ENCODE results near the gene CST3.

The CST3 gene

DNA sequence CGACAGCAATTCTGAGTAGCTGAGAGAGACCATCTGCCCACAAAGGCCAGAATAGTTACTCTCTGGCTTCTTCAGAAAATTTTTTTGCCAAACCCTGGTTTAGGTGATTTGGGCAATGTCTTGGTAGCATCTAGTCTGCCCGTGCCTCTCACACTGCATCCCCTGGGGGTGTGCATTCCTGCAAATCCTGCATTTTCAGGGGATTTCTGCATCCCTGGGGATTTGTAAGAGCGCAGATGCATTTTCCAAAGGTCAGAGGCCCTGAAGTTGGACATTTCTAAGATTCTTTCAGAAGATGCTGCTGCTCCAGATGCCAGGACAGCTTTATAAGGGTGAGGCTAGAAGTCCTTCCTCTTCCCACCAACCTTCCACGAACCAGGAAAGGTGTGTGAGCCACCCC, 36.0 kb downstream of the CST3 start:
- H3K36me3 ChIP-seq (ENCODE audit: insufficient read depth, low read length) = no peaks in the 10 kb centered on the region
- no peaks in the 10 kb centered on the region for H3K9me3 ChIP-seq (ENCODE audit: control insufficient read depth, insufficient read depth, low read length)
- H3K4me1 ChIP-seq (ENCODE audit: insufficient read depth, low read length) = no peaks in the 10 kb centered on the region; the same call in 1 of the 2 replicates
- H3K9ac ChIP-seq (ENCODE audit: low read depth, low read length) = no peak overlapping the region

DNA sequence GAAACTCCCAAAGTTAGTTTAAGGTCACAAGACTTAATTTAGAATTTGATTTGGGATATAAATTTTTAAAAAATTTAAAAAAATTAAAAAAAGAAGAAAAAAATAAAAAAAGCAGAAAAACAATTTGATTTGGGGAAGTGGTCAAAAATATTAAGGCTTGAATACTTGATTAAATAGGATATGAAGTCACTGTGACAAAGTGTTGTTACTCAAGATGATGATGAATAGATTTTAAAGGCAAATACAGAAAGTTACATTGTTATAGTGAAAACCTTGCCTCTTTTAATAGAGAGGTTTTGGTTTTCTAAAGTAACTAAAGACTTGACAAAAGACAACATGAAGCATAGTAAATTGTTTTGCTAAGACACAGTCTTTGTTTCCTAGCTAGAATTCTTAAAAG, 39.3 kb downstream of the CST3 start:
- H3K9ac ChIP-seq (ENCODE audit: low read depth, low read length) = no peak overlapping the region
- no peaks in the 10 kb centered on the region for H3K36me3 ChIP-seq (ENCODE audit: insufficient read depth, low read length)
- no peaks in the 10 kb centered on the region for H3K9me3 ChIP-seq (ENCODE audit: control insufficient read depth, insufficient read depth, low read length)
- no peaks in the 10 kb centered on the region; the same call in 1 of the 2 replicates for H3K4me1 ChIP-seq (ENCODE audit: insufficient read depth, low read length)

DNA sequence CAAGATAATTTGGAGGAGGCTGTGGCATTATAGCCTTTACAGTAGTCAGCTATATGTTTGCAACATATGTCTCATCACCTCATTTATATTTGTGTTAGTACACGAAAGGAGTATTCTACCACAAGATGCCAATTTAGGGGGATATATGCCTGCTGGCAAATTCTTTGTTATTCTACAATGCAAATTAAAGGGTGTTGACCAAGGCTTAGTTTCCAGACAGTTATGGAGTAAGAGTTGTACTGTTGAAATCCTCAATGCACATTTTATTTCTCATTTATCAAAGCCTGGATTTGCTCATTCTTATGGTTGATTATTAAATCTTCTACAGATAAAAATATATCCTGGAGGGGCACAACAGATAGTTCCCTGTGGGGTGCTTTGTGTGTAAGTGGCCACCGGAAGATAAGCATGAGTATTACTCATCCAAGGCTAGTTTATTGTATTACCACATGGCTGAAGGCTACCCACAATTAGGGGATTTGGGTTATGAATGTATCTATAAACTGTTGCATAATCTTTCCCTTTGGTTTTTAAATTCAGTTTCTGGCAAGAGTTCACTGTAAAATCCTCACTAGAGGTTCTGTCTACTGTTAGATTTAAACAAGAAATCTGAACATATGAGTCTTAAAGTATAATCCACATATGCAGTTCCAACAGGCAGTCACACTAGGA, 41.0 kb downstream of the CST3 start:
- no peaks in the 10 kb centered on the region for H3K36me3 ChIP-seq (ENCODE audit: insufficient read depth, low read length)
- H3K9me3 ChIP-seq (ENCODE audit: control insufficient read depth, insufficient read depth, low read length) = no peaks in the 10 kb centered on the region

GRCh38 chr20:23595941-23596340, 41.8 kb downstream of the CST3 start:
- no peak overlapping the region for H3K9ac ChIP-seq (ENCODE audit: low read depth, low read length)
- no peaks in the 10 kb centered on the region; the same call in 1 of the 2 replicates for H3K4me1 ChIP-seq (ENCODE audit: insufficient read depth, low read length)
- H3K9me3 ChIP-seq (ENCODE audit: control insufficient read depth, insufficient read depth, low read length) = no peaks in the 10 kb centered on the region
- no peaks in the 10 kb centered on the region for H3K36me3 ChIP-seq (ENCODE audit: insufficient read depth, low read length)

More for the DNA sequence above, 41.0 kb downstream of the CST3 start:
- Histone ChIP-seq H3K4me1 (ENCODE audit: insufficient read depth, low read length) (no peaks in the 10 kb centered on the region; the same call in 1 of the 2 replicates), H3K9ac (ENCODE audit: low read depth, low read length) (no peak overlapping the region)

DNA sequence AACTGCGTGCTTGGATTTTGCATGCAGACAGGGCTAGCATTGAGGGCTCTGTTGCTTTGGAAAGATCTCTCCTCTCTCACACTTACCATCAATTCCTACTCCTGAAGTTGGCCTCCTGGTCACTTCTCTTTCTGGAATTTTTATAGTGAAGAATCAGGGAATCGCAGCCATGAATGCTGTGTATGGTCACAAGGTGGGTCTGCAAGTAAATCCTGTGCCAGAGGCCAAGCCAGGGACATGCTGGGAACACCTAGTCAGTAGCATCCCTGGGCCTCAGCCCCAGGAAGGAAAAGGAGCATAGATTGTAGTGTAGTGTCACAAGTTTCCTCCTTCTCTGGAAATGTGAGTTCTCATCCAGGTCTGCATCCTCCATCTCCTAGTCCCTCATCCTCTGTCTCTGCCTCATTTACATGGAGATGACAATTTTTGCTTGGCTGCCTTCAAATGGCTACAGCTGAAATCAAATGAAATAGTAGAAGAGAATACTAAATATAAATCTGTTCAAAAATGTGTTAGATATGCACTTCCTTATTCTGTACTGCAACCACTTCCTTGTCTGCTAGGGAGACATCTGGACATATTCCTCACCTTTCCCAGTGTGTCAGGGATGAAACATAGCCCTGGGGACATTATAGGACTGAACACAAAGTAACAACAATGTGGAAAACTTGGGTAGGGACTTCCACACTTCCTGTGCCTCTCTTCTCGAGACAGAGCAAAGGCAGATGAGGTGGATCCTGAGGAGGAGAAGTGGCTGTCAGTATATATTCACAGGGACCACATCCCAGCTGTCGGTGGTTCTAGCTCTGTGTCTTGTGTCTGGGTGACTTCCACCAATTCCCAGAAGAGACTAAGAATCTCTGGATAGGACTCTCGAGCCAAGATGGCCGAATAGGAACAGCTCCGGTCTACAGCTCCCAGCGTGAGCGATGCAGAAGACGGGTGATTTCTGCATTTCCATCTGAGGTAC, 49.0 kb downstream of the CST3 start:
- Histone ChIP-seq H3K9ac (ENCODE audit: low read depth, low read length) (peak overlapping the region; percentile 14; the same call in 1 of the 2 replicates), H3K36me3 (ENCODE audit: insufficient read depth, low read length) (no peaks in the 10 kb centered on the region), H3K9me3 (ENCODE audit: control insufficient read depth, insufficient read depth, low read length) (no peaks in the 10 kb centered on the region), H3K4me1 (ENCODE audit: insufficient read depth, low read length) (no peaks in the 10 kb centered on the region)

- Histone ChIP-seq H3K36me3 (ENCODE audit: insufficient read depth, low read length) (no peaks in the 10 kb centered on the region), H3K9ac (ENCODE audit: low read depth, low read length) (no peak overlapping the region), H3K4me1 (ENCODE audit: insufficient read depth, low read length) (no peaks in the 10 kb centered on the region)
These were observed 50.1 kb downstream of the CST3 start for GRCh38 chr20:23587631-23588030.

GRCh38 chr20:23586735-23587525, 50.8 kb downstream of the CST3 start:
- Histone ChIP-seq H3K4me1 (ENCODE audit: insufficient read depth, low read length) (no peaks in the 10 kb centered on the region), H3K9ac (ENCODE audit: low read depth, low read length) (no peak overlapping the region), H3K9me3 (ENCODE audit: control insufficient read depth, insufficient read depth, low read length) (no peaks in the 10 kb centered on the region; the same call in none of the 2 replicates), H3K36me3 (ENCODE audit: insufficient read depth, low read length) (no peaks in the 10 kb centered on the region)

More at GRCh38 chr20:23587631-23588030, 50.1 kb downstream of the CST3 start:
- H3K9me3 ChIP-seq (ENCODE audit: control insufficient read depth, insufficient read depth, low read length) = no peaks in the 10 kb centered on the region; the same call in 1 of the 2 replicates

DNA sequence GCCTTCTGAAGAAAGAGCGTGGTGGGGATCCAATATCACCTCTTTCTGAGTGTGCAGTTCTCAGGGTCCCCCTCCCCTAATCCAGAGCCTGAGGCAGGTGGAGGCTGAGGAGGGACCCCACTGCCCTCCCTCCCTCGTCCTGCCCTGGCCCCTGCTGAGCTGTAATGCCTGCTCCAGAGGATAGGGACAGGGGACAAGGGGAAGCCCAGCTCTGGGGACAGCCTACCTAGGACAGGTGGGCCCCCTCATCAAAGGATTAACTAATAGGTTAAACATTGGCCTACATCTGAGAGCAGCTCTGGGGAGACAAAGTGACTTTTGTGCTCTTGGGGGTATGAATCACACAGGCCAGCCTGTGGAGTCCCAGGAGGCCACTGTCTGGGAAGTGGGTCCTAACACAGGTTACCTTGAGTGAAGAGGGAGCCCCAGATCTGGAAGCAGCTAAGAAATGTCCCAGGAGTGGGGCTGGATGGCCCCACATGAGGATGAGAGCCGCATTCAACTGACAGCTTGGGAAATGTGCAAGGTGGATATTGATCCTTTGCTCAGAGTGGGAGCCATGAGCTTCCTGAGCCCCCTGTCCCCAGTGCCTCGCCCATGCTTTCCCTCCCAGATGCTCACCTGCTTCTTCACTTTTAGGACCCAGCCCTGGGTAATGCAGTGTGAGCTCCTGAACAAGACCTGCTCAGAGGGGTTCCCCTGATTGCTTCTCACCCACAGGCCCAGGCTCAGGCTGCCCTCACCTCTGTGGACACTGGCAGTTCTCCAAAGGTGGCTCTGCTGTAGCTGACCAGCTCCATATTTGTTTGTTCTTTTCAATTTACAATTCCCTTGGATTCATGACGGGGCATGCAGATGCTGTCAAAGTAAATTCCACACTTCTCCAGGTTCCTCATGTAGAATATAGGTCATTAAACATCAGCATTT, 51.7 kb downstream of the CST3 start:
- H3K9ac ChIP-seq (ENCODE audit: low read depth, low read length) = no peak overlapping the region
- H3K36me3 ChIP-seq (ENCODE audit: insufficient read depth, low read length) = no peaks in the 10 kb centered on the region
- no peaks in the 10 kb centered on the region for H3K4me1 ChIP-seq (ENCODE audit: insufficient read depth, low read length)
- H3K9me3 ChIP-seq (ENCODE audit: control insufficient read depth, insufficient read depth, low read length) = no peaks in the 10 kb centered on the region; the same call in none of the 2 replicates

DNA sequence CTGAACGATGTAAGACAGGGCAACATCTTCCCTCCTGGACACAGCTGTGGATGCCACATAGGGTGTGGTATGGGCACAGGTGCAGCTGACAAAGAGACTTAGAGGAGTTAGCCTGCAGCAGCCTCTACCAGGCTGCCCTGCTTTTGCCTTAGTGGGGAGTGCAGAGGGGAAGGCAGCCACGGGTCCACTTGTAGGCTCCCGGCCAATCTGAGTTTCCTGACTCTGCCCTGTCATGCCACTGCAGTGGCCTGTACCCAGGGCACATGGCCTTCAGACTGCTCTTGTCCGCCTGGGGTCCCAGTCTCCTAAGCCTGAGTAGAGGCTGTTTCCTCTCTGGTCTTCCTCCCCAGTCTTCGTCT, 52.3 kb downstream of the CST3 start:
- Histone ChIP-seq H3K9me3 (ENCODE audit: control insufficient read depth, insufficient read depth, low read length) (no peaks in the 10 kb centered on the region; the same call in none of the 2 replicates), H3K9ac (ENCODE audit: low read depth, low read length) (no peak overlapping the region), H3K36me3 (ENCODE audit: insufficient read depth, low read length) (no peaks in the 10 kb centered on the region), H3K4me1 (ENCODE audit: insufficient read depth, low read length) (no peaks in the 10 kb centered on the region)

- no peaks in the 10 kb centered on the region for H3K4me1 ChIP-seq (ENCODE audit: insufficient read depth, low read length)
- H3K36me3 ChIP-seq (ENCODE audit: insufficient read depth, low read length) = no peaks in the 10 kb centered on the region
- no peaks in the 10 kb centered on the region; the same call in none of the 2 replicates for H3K9me3 ChIP-seq (ENCODE audit: control insufficient read depth, insufficient read depth, low read length)
- no peak overlapping the region for H3K9ac ChIP-seq (ENCODE audit: low read depth, low read length)
These were observed 53.1 kb downstream of the CST3 start for GRCh38 chr20:23584434-23585199.

Data from ES-I3 (cell line).